Measurements from ENCODE around the gene CLEC4M.

CLEC4M gene

GRCh38 chr19:7725791-7726190, 37.3 kb upstream of the CLEC4M start:
- CTCF ChIA-PET: no interaction called here
- no peak for TF ChIP-seq ARNT (IDR thresholded peaks at IDR 0.05)
- no peak for TF ChIP-seq L3MBTL2 (conservative IDR thresholded peaks at IDR 0.05)
- TF ChIP-seq ELF4 (IDR thresholded peaks at IDR 0.05): no peak
- no peak for TF ChIP-seq LEF1 (IDR thresholded peaks at IDR 0.05; ENCODE audit: borderline replicate concordance)
- TF ChIP-seq BHLHE40 (IDR thresholded peaks at IDR 0.05; ENCODE audit: borderline replicate concordance): no peak
- no peak for TF ChIP-seq ZNF384 (IDR thresholded peaks at IDR 0.05)
- TF ChIP-seq HDGF (IDR thresholded peaks at IDR 0.05; ENCODE audit: borderline replicate concordance): no peak
- no peak for TF ChIP-seq TARDBP (IDR thresholded peaks at IDR 0.05)
- TF ChIP-seq NFRKB (IDR thresholded peaks at IDR 0.05): no peak
- TF ChIP-seq FOXA1 (IDR thresholded peaks at IDR 0.05): no peak
- TF ChIP-seq FOXM1 (IDR thresholded peaks at IDR 0.05; ENCODE audit: borderline replicate concordance): no peak
- TF ChIP-seq SP1 (IDR thresholded peaks at IDR 0.05): no peak
- TF ChIP-seq FOXK2 (IDR thresholded peaks at IDR 0.05): no peak
- TF ChIP-seq PKNOX1 (IDR thresholded peaks at IDR 0.05): no peak
- TF ChIP-seq SUZ12 (IDR thresholded peaks at IDR 0.05): no peak
- TF ChIP-seq CTBP1 (IDR thresholded peaks at IDR 0.05; ENCODE audit: borderline replicate concordance): no peak
- no peak for DNase-seq (ENCODE audit: extremely low spot score)
- POLR2A ChIA-PET: no interaction called here

GRCh38 chr19:7729211-7729610, 33.8 kb upstream of the CLEC4M start:
- CTCF ChIA-PET: no interaction called here
- POLR2A ChIA-PET: no interaction called here

GRCh38 chr19:7729831-7730285, 33.2 kb upstream of the CLEC4M start:
- no peak for DNase-seq (ENCODE audit: extremely low spot score)
- TF ChIP-seq BHLHE40 (IDR thresholded peaks at IDR 0.05; ENCODE audit: borderline replicate concordance) (no peak), ELF4 (IDR thresholded peaks at IDR 0.05) (no peak), ARNT (IDR thresholded peaks at IDR 0.05) (no peak), LEF1 (IDR thresholded peaks at IDR 0.05; ENCODE audit: borderline replicate concordance) (no peak), PKNOX1 (IDR thresholded peaks at IDR 0.05) (no peak), SUZ12 (IDR thresholded peaks at IDR 0.05) (no peak), FOXM1 (IDR thresholded peaks at IDR 0.05; ENCODE audit: borderline replicate concordance) (no peak), HDGF (IDR thresholded peaks at IDR 0.05; ENCODE audit: borderline replicate concordance) (no peak), FOXK2 (IDR thresholded peaks at IDR 0.05) (no peak), NFRKB (IDR thresholded peaks at IDR 0.05) (no peak), ZNF384 (IDR thresholded peaks at IDR 0.05) (no peak), L3MBTL2 (conservative IDR thresholded peaks at IDR 0.05) (no peak), CTBP1 (IDR thresholded peaks at IDR 0.05; ENCODE audit: borderline replicate concordance) (no peak), SP1 (IDR thresholded peaks at IDR 0.05) (no peak), TARDBP (IDR thresholded peaks at IDR 0.05) (no peak), FOXA1 (IDR thresholded peaks at IDR 0.05) (no peak)
- ChIA-PET CTCF (no interaction called here), POLR2A (no interaction called here)

More at GRCh38 chr19:7729211-7729610, 33.8 kb upstream of the CLEC4M start:
- DNase-seq (ENCODE audit: extremely low spot score): no peak
- no peak for TF ChIP-seq ELF4 (IDR thresholded peaks at IDR 0.05)
- TF ChIP-seq ARNT (IDR thresholded peaks at IDR 0.05): no peak
- no peak for TF ChIP-seq ZNF384 (IDR thresholded peaks at IDR 0.05)
- TF ChIP-seq FOXM1 (IDR thresholded peaks at IDR 0.05; ENCODE audit: borderline replicate concordance): no peak
- no peak for TF ChIP-seq SUZ12 (IDR thresholded peaks at IDR 0.05)
- no peak for TF ChIP-seq PKNOX1 (IDR thresholded peaks at IDR 0.05)

GRCh38 chr19:7730286-7731217, 32.5 kb upstream of the CLEC4M start:
- ChIA-PET CTCF (no interaction called here), POLR2A (no interaction called here)
- DNase-seq (ENCODE audit: extremely low spot score): no peak
- TF ChIP-seq ZNF384 (IDR thresholded peaks at IDR 0.05) (no peak), SUZ12 (IDR thresholded peaks at IDR 0.05) (no peak), HDGF (IDR thresholded peaks at IDR 0.05; ENCODE audit: borderline replicate concordance) (no peak), L3MBTL2 (conservative IDR thresholded peaks at IDR 0.05) (no peak), ARNT (IDR thresholded peaks at IDR 0.05) (no peak), PKNOX1 (IDR thresholded peaks at IDR 0.05) (no peak), ELF4 (IDR thresholded peaks at IDR 0.05) (no peak), FOXA1 (IDR thresholded peaks at IDR 0.05) (no peak), BHLHE40 (IDR thresholded peaks at IDR 0.05; ENCODE audit: borderline replicate concordance) (no peak), TARDBP (IDR thresholded peaks at IDR 0.05) (no peak)

- POLR2A ChIA-PET: no interaction called here
Measured at GRCh38 chr19:7731218-7731595, 31.8 kb upstream of the CLEC4M start.

More at GRCh38 chr19:7731218-7731595, 31.8 kb upstream of the CLEC4M start:
- CTCF ChIA-PET: no interaction called here
- DNase-seq (ENCODE audit: extremely low spot score): no peak
- TF ChIP-seq ZNF384 (IDR thresholded peaks at IDR 0.05) (no peak), TARDBP (IDR thresholded peaks at IDR 0.05) (no peak), LEF1 (IDR thresholded peaks at IDR 0.05; ENCODE audit: borderline replicate concordance) (no peak), NFRKB (IDR thresholded peaks at IDR 0.05) (no peak), SP1 (IDR thresholded peaks at IDR 0.05) (no peak), ELF4 (IDR thresholded peaks at IDR 0.05) (no peak), HDGF (IDR thresholded peaks at IDR 0.05; ENCODE audit: borderline replicate concordance) (no peak), PKNOX1 (IDR thresholded peaks at IDR 0.05) (no peak), FOXA1 (IDR thresholded peaks at IDR 0.05) (no peak), ARNT (IDR thresholded peaks at IDR 0.05) (no peak), BHLHE40 (IDR thresholded peaks at IDR 0.05; ENCODE audit: borderline replicate concordance) (no peak), FOXK2 (IDR thresholded peaks at IDR 0.05) (no peak), L3MBTL2 (conservative IDR thresholded peaks at IDR 0.05) (no peak), FOXM1 (IDR thresholded peaks at IDR 0.05; ENCODE audit: borderline replicate concordance) (no peak), SUZ12 (IDR thresholded peaks at IDR 0.05) (no peak), CTBP1 (IDR thresholded peaks at IDR 0.05; ENCODE audit: borderline replicate concordance) (no peak)
